Mesendoderm (in vitro differentiated cells): ENCODE results near the gene BCL2L14.

Source experiments
- DNase-seq: peaks from one replicate; pipeline ENCODE4 v3.0.0; 2013
- H2AK5ac ChIP-seq: 2 replicates; pipeline ENCODE4 v1.6.1; 2013; ENCODE audit warnings: low read length, inconsistent platforms
- H2BK120ac ChIP-seq: 2 replicates; pipeline ENCODE4 v1.6.1; 2013; ENCODE audit warnings: low read depth, mild to moderate bottlenecking, low read length, moderate library complexity, mixed read lengths
- H2BK15ac ChIP-seq: replicated peaks from 2 replicates; pipeline ENCODE4 v1.6.1; 2013; ENCODE audit warnings: low read depth, mild to moderate bottlenecking, moderate library complexity
- H2BK5ac ChIP-seq: 2 replicates; pipeline ENCODE4 v1.6.1; 2013; ENCODE audit warnings: low read length, inconsistent platforms
- H3K18ac ChIP-seq: 2 replicates; pipeline ENCODE4 v1.6.1; 2013; ENCODE audit warnings: mild to moderate bottlenecking, low read length, mixed read lengths
- H3K23ac ChIP-seq: one replicate; pipeline ENCODE4 v1.6.1; 2013; ENCODE audit warnings: low read length
- H3K27ac ChIP-seq: 2 replicates; pipeline ENCODE4 v1.5.1; 2013; ENCODE audit warnings: low read depth, mild to moderate bottlenecking, inconsistent platforms, low read length, moderate library complexity
- H3K27me3 ChIP-seq: 2 replicates; pipeline ENCODE4 v1.6.1; 2013; ENCODE audit warnings: low read length, control low read depth, mild to moderate bottlenecking, inconsistent platforms; ENCODE audit not compliant: insufficient read depth, poor library complexity
- H3K36me3 ChIP-seq: 2 replicates; pipeline ENCODE4 v1.6.1; 2013; ENCODE audit warnings: low read length, inconsistent platforms; ENCODE audit not compliant: control insufficient read depth, insufficient read depth
- H3K4ac ChIP-seq: one replicate; pipeline ENCODE4 v1.6.1; 2013; ENCODE audit warnings: low read depth, mild to moderate bottlenecking, low read length, moderate library complexity
- H3K4me1 ChIP-seq: 2 replicates; pipeline ENCODE4 v1.6.1; 2013; ENCODE audit warnings: low read depth, low read length, inconsistent platforms; ENCODE audit not compliant: control insufficient read depth
- H3K4me2 ChIP-seq: 2 replicates; pipeline ENCODE4 v1.6.1; 2013; ENCODE audit warnings: low read length
- H3K4me3 ChIP-seq: 2 replicates; pipeline ENCODE4 v1.5.1; 2013; ENCODE audit warnings: mild to moderate bottlenecking, low read length
- H3K56ac ChIP-seq: one replicate; pipeline ENCODE4 v1.6.1; 2013; ENCODE audit warnings: low read length
- H3K79me1 ChIP-seq: 2 replicates; pipeline ENCODE4 v1.6.1; 2013; ENCODE audit warnings: low read length, inconsistent platforms
- H3K79me2 ChIP-seq: 2 replicates; pipeline ENCODE4 v1.6.1; 2013; ENCODE audit warnings: mild to moderate bottlenecking, low read length; ENCODE audit not compliant: control insufficient read depth, insufficient read depth
- H3K9ac ChIP-seq: 2 replicates; pipeline ENCODE4 v1.6.1; 2013; ENCODE audit warnings: low read length, inconsistent platforms
- H4K5ac ChIP-seq: one replicate; pipeline ENCODE4 v1.6.1; 2013; ENCODE audit warnings: low read length
- H4K8ac ChIP-seq: one replicate; pipeline ENCODE4 v1.6.1; 2013; ENCODE audit warnings: low read depth, mild to moderate bottlenecking, control low read depth, low read length, moderate library complexity
- WGBS: extraction: QIAGEN DNeasy Blood & Tissue Kit; methylation state at CpG from one replicate; pipeline ENCODE4 v1.1.7; 2013; ENCODE audit warnings: low lambda C conversion rate, missing lambda C conversion rate; ENCODE audit not compliant: insufficient coverage; ENCODE audit errors: extremely low coverage; 5-methylcytosine and 5-hydroxymethylcytosine counted together

Gene BCL2L14

DNA sequence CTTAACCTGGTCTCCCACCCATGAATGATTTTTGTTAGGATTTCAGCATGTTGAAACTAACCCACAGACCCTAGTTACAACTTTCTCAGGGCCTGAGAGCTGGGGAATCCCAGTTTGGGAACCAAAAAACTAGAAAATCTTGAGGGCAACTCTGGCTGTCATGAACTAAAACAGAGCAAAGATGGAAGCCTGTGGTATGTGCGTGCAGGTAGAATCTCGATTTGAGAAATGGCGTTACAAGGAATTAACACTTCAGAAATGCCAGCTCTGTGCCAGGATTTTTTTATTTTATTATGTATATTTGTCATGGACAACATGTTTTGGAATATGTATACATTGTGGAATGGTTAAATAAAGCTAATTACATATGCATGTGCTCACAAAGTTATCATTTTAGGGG lies 36.4 kb upstream of the BCL2L14 start:
- no peak for DNase-seq
- Histone ChIP-seq H2BK5ac (no peak overlapping the region), H3K18ac (no peak overlapping the region), H3K27me3 (no peaks in the 10 kb centered on the region), H3K56ac (no peak overlapping the region), H3K27ac (no peak overlapping the region), H3K36me3 (no peaks in the 10 kb centered on the region), H3K9ac (no peak overlapping the region), H4K5ac (no peak overlapping the region), H4K8ac (no peak overlapping the region), H3K79me2 (no peaks in the 10 kb centered on the region), H3K4me3 (no peak overlapping the region), H3K4me2 (no peak overlapping the region), H2BK120ac (no peak overlapping the region), H3K79me1 (no peaks in the 10 kb centered on the region), H3K4me1 (peaks cover 6% of the 10 kb centered on the region), H2BK15ac (no peak overlapping the region), H3K23ac (no peak overlapping the region), H2AK5ac (no peak overlapping the region), H3K4ac (no peak overlapping the region)
- WGBS = no CpG with 5 or more reads among the region's 3 CpGs

- DNase-seq = peak; percentile 60
- no peak overlapping the region for H4K8ac ChIP-seq
- no peaks in the 10 kb centered on the region for H3K79me1 ChIP-seq
- H2AK5ac ChIP-seq = no peak overlapping the region
- no peak overlapping the region for H3K23ac ChIP-seq
- H2BK5ac ChIP-seq = no peak overlapping the region
- H3K4me3 ChIP-seq = no peak overlapping the region
- no peak overlapping the region for H3K27ac ChIP-seq
- no peak overlapping the region for H2BK15ac ChIP-seq
- peaks cover 9% of the 10 kb centered on the region for H3K4me1 ChIP-seq
- no peak overlapping the region for H2BK120ac ChIP-seq
- no peaks in the 10 kb centered on the region for H3K36me3 ChIP-seq
- H3K27me3 ChIP-seq = no peaks in the 10 kb centered on the region
- no peak overlapping the region for H3K4ac ChIP-seq
- H3K18ac ChIP-seq = no peak overlapping the region
- no peak overlapping the region for H3K56ac ChIP-seq
- no peak overlapping the region for H3K9ac ChIP-seq
- no peak overlapping the region for H3K4me2 ChIP-seq
- WGBS = no CpG with 5 or more reads among the region's 1 CpG
- no peaks in the 10 kb centered on the region for H3K79me2 ChIP-seq
- no peak overlapping the region for H4K5ac ChIP-seq
Observed at GRCh38 chr12:12035229-12035628, 35.5 kb upstream of the BCL2L14 start.

GRCh38 chr12:12036901-12037300 lies 33.8 kb upstream of the BCL2L14 start:
- Histone ChIP-seq H3K56ac (no peak overlapping the region), H3K36me3 (no peaks in the 10 kb centered on the region), H3K23ac (no peak overlapping the region), H3K79me2 (no peaks in the 10 kb centered on the region), H3K27me3 (no peaks in the 10 kb centered on the region), H2BK5ac (no peak overlapping the region), H3K4ac (no peak overlapping the region), H3K4me2 (no peak overlapping the region), H3K4me3 (no peak overlapping the region), H2BK120ac (no peak overlapping the region), H3K18ac (no peak overlapping the region), H4K5ac (no peak overlapping the region), H2AK5ac (no peak overlapping the region), H3K79me1 (no peaks in the 10 kb centered on the region), H4K8ac (no peak overlapping the region), H2BK15ac (no peak overlapping the region), H3K9ac (no peak overlapping the region), H3K4me1 (peaks cover 9% of the 10 kb centered on the region), H3K27ac (no peak overlapping the region)
- no peak for DNase-seq

- Histone ChIP-seq H3K4me1 (peaks cover 3% of the 10 kb centered on the region), H3K27me3 (no peaks in the 10 kb centered on the region), H3K23ac (no peak overlapping the region), H2BK15ac (no peak overlapping the region), H3K27ac (no peak overlapping the region), H3K9ac (no peak overlapping the region), H3K18ac (no peak overlapping the region), H4K5ac (no peak overlapping the region), H4K8ac (no peak overlapping the region), H2AK5ac (peak overlapping the region; percentile 71), H3K56ac (no peak overlapping the region), H3K4me3 (no peak overlapping the region), H2BK5ac (no peak overlapping the region), H3K36me3 (no peaks in the 10 kb centered on the region), H3K79me2 (no peaks in the 10 kb centered on the region), H3K4me2 (no peak overlapping the region), H3K4ac (no peak overlapping the region), H3K79me1 (no peaks in the 10 kb centered on the region), H2BK120ac (no peak overlapping the region)
- no CpG with 5 or more reads among the region's 7 CpGs for WGBS
- DNase-seq = peak; percentile 55
Observed at GRCh38 chr12:12039897-12040296, 30.8 kb upstream of the BCL2L14 start.

- no peak overlapping the region for H4K5ac ChIP-seq
Observed at GRCh38 chr12:12046401-12046800, 24.3 kb upstream of the BCL2L14 start.

GRCh38 chr12:12047682-12048081 lies 23.1 kb upstream of the BCL2L14 start:
- DNase-seq = no peak
- no peaks in the 10 kb centered on the region for H3K79me1 ChIP-seq
- H2BK120ac ChIP-seq = no peak overlapping the region
- no peak overlapping the region for H2BK15ac ChIP-seq
- WGBS = no CpG with 5 or more reads among the region's 3 CpGs
- H4K5ac ChIP-seq = no peak overlapping the region
- H2AK5ac ChIP-seq = no peak overlapping the region
- H3K23ac ChIP-seq = no peak overlapping the region
- no peaks in the 10 kb centered on the region for H3K36me3 ChIP-seq
- no peaks in the 10 kb centered on the region for H3K27me3 ChIP-seq
- H3K4me2 ChIP-seq = no peak overlapping the region
- H3K4ac ChIP-seq = no peak overlapping the region
- H3K79me2 ChIP-seq = no peaks in the 10 kb centered on the region
- no peak overlapping the region for H3K9ac ChIP-seq
- H2BK5ac ChIP-seq = no peak overlapping the region
- H4K8ac ChIP-seq = no peak overlapping the region
- no peak overlapping the region for H3K27ac ChIP-seq
- no peaks in the 10 kb centered on the region for H3K4me1 ChIP-seq
- H3K4me3 ChIP-seq = no peak overlapping the region
- no peak overlapping the region for H3K18ac ChIP-seq
- H3K56ac ChIP-seq = no peak overlapping the region

More at GRCh38 chr12:12046401-12046800, 24.3 kb upstream of the BCL2L14 start:
- no peaks in the 10 kb centered on the region for H3K79me2 ChIP-seq
- no peak overlapping the region for H2AK5ac ChIP-seq
- no peak overlapping the region for H3K27ac ChIP-seq
- H3K9ac ChIP-seq = no peak overlapping the region
- no peaks in the 10 kb centered on the region for H3K36me3 ChIP-seq
- no peak overlapping the region for H3K56ac ChIP-seq
- WGBS = no CpG with 5 or more reads among the region's 7 CpGs
- H3K18ac ChIP-seq = no peak overlapping the region
- no peaks in the 10 kb centered on the region for H3K79me1 ChIP-seq
- H2BK120ac ChIP-seq = no peak overlapping the region
- H3K23ac ChIP-seq = no peak overlapping the region
- DNase-seq = no peak
- no peak overlapping the region for H2BK5ac ChIP-seq
- H3K4me1 ChIP-seq = no peaks in the 10 kb centered on the region
- no peak overlapping the region for H3K4ac ChIP-seq
- H4K8ac ChIP-seq = no peak overlapping the region
- no peak overlapping the region for H2BK15ac ChIP-seq
- H3K4me3 ChIP-seq = no peak overlapping the region
- no peak overlapping the region for H3K4me2 ChIP-seq
- H3K27me3 ChIP-seq = no peaks in the 10 kb centered on the region
